ENCODE measurements around the gene TCERG1L. TPM values are rescaled to one million over a fixed set of nuclear protein-coding genes. Genes with fewer than 3 reads are reported as not detected.

TCERG1L gene
- total RNA-seq, 4 donors from 2014 or later = 0.42 to 1.3 TPM; not detected in 2

DNA sequence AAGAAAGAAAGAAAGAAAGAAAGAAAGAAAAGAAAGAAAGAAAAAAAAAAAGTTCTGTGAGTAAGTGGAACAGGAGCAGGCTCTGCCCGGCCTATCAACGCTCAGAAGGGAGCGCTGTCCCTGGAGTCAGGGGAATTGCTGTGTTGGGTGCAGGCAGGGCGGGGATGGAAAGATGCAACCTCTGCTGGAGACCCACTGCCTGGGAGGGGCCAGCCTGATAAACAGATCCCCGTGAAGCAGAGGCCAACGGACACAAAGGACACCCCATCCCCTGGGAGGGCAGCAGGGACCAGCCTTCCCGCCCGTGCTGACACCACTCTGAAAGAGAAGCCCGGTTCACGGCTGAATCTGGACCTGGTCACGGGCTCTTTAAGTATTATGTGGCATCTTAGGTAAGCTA is 54.5 kb downstream of the TCERG1L start:
- H3K27me3 ChIP-seq = no peaks in the 10 kb centered on the region
- TF ChIP-seq CTCF (IDR thresholded peaks at IDR 0.05) (no peak), POLR2A (IDR thresholded peaks at IDR 0.05) (no peak), EP300 (IDR thresholded peaks at IDR 0.05) (no peak)
- WGBS, 2 donors = 84 to 87% methylated on average over 11 of the region's 11 CpGs
- no peaks in the 10 kb centered on the region for H3K36me3 ChIP-seq
- DNase-seq (ENCODE audit: low spot score in 2 of 2) = no peak
- H3K9me3 ChIP-seq = no peaks in the 10 kb centered on the region
- H3K27ac ChIP-seq = no peak overlapping the region
- H3K4me3 ChIP-seq = no peak overlapping the region
- no peaks in the 10 kb centered on the region for H3K4me1 ChIP-seq

- H3K27ac ChIP-seq = no peak overlapping the region
- 73 to 78% methylated on average over 4 of the region's 4 CpGs for WGBS, 2 donors
- no peaks in the 10 kb centered on the region for H3K36me3 ChIP-seq
These were observed 56.7 kb downstream of the TCERG1L start for GRCh38 chr10:131254859-131255252.

DNA sequence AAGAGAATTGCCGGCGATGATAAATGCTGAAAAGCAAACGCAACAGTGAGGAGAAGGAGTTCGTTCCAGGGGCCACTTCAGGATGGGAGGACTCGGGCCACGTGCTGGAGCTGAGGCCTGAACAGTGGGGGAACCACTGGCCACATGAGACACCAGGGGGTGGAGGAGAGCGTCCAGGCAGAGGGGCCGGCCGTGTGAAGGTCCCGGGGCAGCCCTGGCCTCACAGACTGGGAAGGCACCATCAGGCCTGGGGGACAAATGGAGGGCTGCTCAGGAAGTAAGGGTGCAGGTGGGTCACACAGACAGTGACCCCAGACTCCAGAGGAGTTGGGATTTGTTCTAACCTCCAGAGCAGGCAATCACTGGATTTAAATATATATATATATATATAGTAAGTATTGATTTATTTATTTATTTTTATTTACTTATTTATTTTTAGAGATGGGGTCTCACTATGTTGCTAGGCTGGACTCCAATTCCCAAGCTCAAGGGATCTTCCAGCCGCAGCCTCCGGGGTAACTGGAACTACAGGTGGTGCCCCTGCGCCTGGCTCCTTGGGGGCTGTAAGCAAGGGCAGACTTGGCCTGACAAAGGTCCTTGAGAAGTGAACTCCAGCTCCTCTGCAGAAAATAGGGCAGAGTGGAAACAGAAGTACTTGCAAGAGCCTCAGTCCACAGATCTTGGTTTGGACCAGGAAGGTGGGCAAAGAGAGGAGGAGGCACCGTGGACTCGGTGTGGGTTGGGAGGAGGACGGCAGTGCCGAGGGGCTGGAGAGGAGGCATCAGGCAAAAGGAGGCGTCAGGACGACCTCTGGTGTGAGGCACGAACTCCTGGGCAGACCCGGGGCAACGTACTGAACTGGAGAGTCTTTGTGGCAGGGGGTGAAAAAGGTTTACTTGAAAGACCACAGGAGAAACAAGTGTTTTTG is 57.3 kb downstream of the TCERG1L start:
- Histone ChIP-seq H3K27me3 (no peaks in the 10 kb centered on the region), H3K36me3 (no peaks in the 10 kb centered on the region), H3K27ac (no peak overlapping the region), H3K9me3 (no peaks in the 10 kb centered on the region), H3K4me3 (no peak overlapping the region), H3K4me1 (no peaks in the 10 kb centered on the region)
- 83 to 84% methylated on average over 22 of the region's 22 CpGs for WGBS, 2 donors
- TF ChIP-seq CTCF (IDR thresholded peaks at IDR 0.05) = no peak
- no peak for TF ChIP-seq EP300 (IDR thresholded peaks at IDR 0.05)
- TF ChIP-seq POLR2A (IDR thresholded peaks at IDR 0.05) = no peak
- DNase-seq (ENCODE audit: low spot score in 2 of 2) = no peak

More at GRCh38 chr10:131254859-131255252, 56.7 kb downstream of the TCERG1L start:
- Histone ChIP-seq H3K27me3 (no peaks in the 10 kb centered on the region), H3K4me3 (no peak overlapping the region), H3K9me3 (no peaks in the 10 kb centered on the region), H3K4me1 (no peaks in the 10 kb centered on the region)
- TF ChIP-seq POLR2A (IDR thresholded peaks at IDR 0.05) = no peak
- no peak for TF ChIP-seq EP300 (IDR thresholded peaks at IDR 0.05)
- TF ChIP-seq CTCF (IDR thresholded peaks at IDR 0.05) = no peak
- no peak for DNase-seq (ENCODE audit: low spot score in 2 of 2)

GRCh38 chr10:131252567-131253276 is 58.8 kb downstream of the TCERG1L start:
- no peaks in the 10 kb centered on the region for H3K4me1 ChIP-seq
- no peaks in the 10 kb centered on the region for H3K9me3 ChIP-seq
- no peaks in the 10 kb centered on the region for H3K36me3 ChIP-seq
- no peak overlapping the region for H3K4me3 ChIP-seq
- no peaks in the 10 kb centered on the region for H3K27me3 ChIP-seq
- DNase-seq (ENCODE audit: low spot score in 2 of 2) = no peak
- WGBS, 2 donors = 85 to 89% methylated on average over 21 of the region's 21 CpGs
- no peak for TF ChIP-seq CTCF (IDR thresholded peaks at IDR 0.05)
- TF ChIP-seq EP300 (IDR thresholded peaks at IDR 0.05) = no peak
- no peak overlapping the region for H3K27ac ChIP-seq

DNA sequence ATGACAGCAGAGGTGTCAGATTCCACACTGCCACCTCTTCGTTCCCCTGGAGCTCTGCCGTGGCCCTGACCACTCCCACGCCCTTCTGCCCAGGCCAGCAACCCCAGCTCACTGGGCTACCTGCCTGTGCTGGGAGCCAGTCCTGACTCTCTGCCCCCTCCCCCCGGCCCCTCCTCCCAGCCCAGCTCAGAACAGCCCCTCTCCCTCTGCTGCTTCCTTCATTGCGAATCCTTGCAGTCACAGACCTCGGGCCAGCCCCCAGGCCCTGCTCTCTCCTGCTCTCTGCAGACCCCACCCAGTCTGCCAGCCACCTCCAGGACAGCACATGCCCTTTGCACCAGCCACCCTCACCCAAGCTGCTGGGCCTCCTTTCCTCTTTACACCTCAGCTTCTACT is 60.4 kb downstream of the TCERG1L start:
- H3K36me3 ChIP-seq = no peaks in the 10 kb centered on the region
- DNase-seq (ENCODE audit: low spot score in 2 of 2) = no peak
- no peaks in the 10 kb centered on the region for H3K27me3 ChIP-seq

More for the DNA sequence above, 60.4 kb downstream of the TCERG1L start:
- Histone ChIP-seq H3K4me3 (no peak overlapping the region), H3K9me3 (no peaks in the 10 kb centered on the region), H3K4me1 (no peaks in the 10 kb centered on the region), H3K27ac (no peak overlapping the region)
- WGBS, 2 donors = 26 to 27% methylated on average over 6 of the region's 6 CpGs
- no peak for TF ChIP-seq CTCF (IDR thresholded peaks at IDR 0.05)
- TF ChIP-seq EP300 (IDR thresholded peaks at IDR 0.05) = no peak
- TF ChIP-seq POLR2A (IDR thresholded peaks at IDR 0.05) = no peak

Data from tibial nerve (tissue), 4 donors.